HG03159 (cell line): ENCODE data around the gene GPR156.
"Not testable (repeated sequence)": the region's sequence is repeated elsewhere in the genome, so short reads cannot be mapped to it uniquely, and the experiment has no call there.

ENCODE experiments used
- ATAC-seq: cut with Tn5 transposase; IDR thresholded peaks from one replicate; pipeline ENCODE4 v1.9.1; 2021; ENCODE audit warnings: mild to moderate bottlenecking, moderate library complexity; ENCODE audit not compliant: unreplicated experiment

The GPR156 gene

DNA sequence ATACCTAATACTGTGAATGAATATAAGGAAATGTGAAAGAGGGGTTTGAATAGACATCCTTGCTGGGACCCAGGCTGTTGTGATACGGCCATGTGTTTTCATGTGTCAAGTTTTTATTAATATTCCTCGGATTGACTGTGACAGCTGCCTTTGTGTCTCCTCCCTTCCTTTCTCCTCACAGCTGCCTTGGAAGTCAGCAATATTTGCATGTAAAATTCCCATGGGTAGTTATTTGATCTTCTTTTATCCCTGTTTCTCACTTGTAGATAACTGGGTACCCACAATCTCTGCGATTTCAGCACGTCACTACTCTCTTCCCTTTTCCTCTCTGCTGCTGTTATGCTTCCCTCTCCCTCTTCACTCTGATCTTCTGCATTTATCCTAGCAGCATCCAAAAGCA lies 9.4 kb downstream of the GPR156 start:
- no peak for ATAC-seq

DNA sequence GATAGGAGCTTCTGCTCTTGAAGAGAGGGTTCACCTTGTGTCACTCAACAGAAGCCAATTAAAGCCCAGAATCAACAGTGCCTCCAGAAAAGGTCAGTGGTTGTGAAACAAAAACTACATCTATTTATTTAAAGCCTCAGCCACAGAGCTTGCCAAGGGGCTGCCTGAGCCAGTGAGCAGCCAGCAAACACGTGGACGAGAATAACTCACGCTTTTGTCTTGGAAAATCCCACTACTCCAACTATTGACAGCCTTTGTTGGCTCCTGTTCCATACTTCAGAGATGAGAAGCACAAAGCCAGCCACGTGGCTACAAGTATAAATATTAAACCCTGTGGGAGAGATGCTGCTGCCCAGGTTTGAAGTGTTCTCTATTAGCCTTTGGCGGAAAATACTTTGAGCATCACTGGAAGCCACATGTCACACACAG lies 10.3 kb downstream of the GPR156 start:
- no peak for ATAC-seq

DNA sequence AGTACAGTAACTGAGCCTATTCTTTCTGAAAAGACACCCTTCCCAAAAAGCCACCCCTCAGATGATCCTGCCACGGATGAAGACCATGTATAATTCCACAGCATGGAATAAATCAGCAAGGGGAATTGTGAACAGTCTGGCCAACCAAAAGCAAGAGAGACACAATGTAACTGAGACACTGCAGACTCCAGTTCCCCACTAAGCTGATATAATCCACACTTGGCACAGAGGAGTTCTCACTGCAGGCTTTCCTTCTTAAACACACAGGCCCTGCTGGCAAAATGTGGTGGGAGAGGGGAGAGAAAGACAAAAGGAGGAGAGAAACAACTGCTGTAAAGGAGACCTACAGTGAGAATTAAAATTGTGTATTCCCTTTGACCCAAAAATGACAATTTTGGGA lies 12.7 kb downstream of the GPR156 start:
- ATAC-seq = no peak

DNA sequence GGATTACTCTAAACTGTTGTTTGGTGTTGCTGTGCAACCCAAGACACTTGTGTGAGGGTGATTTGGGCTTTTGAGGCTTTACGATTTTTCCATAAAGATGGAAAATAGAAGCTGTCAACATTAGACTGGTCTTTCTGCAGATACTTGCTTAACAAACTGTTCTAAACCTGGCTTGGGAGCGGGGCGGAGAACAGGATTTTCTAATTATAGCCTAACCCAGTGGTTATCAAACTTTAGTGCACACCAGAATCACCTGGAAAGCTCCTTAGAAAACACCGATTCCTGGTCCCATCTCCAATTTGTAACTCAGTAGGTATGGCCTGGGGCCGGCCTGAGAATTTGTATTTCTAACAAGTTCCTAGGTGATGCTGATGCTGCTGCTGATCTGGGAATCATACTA lies 19.0 kb downstream of the GPR156 start:
- ATAC-seq = no peak

DNA sequence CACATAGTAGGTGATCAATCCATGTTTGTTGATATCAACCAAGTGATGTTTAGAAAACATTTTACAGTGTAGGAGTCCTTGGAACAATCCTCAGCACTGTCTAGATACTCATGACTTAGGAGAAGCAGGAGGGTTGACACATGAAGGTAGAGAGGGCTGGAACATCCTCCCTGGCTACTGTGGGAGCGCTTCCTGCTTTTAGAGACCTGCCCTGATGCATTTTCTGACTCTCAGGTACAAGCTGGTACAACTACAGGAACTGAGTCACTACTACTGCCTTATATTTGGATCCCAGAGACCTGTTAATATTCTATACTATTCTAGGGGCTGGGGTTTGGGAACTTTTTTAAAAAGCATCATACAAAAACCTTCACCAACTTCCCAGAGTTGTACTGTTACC lies 20.1 kb downstream of the GPR156 start:
- ATAC-seq = no peak

DNA sequence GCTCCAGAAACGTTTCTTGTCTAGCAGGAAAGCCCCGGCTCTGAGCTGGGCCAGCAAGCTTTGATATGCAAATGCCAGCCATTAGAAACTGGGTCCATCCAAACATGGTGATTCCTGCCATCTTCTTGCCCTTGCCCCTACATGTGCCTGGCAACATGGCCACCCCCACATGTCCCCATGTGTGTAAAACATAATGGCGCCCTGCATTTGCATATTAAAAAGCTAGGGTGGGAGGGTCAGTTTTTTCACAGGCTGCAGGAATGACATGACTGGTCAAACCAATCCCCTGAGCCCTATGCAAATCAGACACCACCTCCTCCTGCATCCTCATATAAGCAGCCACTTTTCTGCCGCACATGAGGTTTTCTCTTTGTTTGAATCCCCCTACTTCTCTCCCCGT lies 21.2 kb downstream of the GPR156 start:
- ATAC-seq = no peak

DNA sequence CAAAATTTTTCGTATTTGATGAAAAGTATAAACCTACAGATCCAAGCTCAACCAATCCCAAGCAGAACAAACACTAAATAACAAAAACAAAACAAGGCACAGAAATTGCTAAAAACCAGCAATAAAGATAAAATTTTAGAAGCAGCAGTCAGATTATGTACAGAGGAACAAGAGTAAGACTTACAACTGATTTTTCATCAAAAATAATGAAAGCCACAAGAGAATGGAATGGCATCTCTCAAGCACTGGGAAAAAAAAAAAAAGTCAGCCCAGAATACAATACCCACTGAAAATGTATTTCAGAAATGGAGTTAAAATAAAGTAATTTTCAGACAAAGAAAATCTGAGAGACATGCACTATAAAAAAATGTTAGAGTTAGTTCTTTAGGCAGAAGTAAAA lies 27.0 kb downstream of the GPR156 start:
- ATAC-seq = no peak

DNA sequence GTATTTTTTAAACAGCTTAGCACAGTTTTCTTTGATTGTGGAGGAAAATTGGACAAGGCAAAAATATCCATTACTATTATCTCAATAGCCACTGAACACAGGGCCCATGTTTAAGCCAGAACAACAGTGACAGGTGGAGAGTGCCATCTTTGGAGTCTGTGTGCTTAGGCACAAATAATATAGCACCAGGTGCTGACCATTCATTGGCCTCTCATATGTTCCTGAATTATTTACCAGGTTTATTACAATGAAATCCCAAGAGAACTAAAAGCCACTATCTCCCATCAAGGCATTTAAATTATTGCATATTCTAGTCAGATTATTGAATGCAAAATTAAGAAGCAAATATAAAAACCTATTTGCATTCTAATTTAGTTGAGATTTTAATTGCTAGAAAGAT lies 39.6 kb downstream of the GPR156 start:
- ATAC-seq = no peak

DNA sequence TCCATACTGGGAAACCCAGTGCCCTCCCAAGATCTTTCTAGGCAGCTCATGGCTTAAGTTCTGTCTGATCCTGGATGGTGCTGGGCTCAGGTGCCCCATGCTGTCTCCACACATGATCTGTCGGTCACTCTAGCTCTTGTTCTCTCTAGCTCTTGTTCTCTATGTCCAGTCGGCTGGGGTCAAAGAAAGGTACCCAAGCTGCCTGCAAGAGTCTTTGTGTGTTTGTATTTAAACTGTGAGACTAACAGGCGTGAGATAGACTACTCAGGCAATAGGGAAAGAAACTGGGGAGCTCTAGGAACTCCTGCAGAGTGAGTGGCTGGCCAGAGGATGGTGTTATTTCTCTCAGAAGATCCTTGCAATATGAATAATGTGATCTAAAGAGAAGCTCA lies 40.2 kb downstream of the GPR156 start:
- ATAC-seq = no peak

DNA sequence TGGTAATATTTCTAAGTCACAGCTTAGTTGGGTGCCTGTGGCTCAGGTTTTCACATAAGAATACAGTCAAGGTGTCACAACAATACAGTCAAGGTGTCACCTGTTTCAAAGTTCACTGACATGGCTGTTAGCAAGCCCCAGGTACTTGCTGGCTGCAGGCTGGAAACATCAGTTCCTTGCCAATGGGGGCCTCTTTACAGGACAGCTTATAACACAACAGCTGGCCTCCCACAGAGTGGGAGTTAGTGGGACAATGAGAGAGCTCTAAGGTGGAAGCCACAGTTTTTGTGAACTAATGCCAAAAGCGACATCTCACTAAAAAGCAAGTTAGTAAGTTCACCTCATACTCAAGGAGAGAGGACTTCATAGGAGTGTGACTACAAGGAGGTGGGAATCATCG lies 45.4 kb downstream of the GPR156 start:
- ATAC-seq = no peak

DNA sequence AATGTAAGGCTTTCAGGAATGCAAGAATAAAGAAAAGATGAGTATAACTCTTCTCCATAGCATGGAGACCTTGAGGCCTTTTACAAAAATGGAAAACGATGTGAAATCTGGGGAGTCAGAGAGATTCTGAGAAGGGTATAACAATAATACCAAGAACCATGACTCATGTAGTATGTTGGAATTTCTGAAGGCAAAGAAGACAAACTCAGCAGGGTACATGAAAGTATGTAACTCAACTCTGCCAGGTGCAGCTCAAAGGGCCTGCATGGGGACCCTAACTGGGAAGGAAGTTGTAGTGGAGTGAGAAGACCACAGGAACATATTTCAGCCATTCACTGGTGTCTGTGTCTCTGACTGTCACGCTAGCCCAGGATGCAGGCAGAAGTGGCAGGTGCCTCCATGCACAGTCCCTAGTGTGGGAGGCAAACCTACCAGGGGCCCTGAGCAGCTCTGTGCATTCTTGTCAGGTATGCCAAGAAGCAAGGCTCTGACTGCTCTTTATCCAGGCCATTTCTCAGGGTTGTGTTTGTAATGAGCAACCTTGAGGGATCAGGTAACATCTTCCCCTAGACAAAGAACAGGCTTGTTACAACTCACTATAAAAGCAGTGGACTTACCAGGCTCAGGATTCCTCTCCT lies 57.2 kb downstream of the GPR156 start:
- ATAC-seq = no peak

DNA sequence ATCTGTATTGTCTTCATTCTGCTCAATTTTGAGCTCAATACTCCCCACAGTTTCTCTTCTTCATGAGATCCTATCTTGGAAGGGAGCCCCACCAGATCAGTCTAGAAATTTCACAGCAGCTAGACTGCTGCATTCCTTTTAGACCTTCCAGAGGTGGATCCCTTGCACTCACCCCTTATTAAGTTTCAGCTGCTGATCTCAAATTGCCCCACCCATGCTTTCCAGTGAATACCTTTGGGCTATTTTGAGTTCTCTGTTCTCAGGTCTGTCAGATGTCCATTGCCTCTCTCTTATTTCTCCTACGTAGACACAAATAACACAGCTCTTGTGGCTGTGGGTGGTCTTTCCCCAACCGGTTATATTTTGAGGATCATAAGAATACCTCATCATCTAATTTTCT lies 60.8 kb downstream of the GPR156 start:
- ATAC-seq = no peak

DNA sequence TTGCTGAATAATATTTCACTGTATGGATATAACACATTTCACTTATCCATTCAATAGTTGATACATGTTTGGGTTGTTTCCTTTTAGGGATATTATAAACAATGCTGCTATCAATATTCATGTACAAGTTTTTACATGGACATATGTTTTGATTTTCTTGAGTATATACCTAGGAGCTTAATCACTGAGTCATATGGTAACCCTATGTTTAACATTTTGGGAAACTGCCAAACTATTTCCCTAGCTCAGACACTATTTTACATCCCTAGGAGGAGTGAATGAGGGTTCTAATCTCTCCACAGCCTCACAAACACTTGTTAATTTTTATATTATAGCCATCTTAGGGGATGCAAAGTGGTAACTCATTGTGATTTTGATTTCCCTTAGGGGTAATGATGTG lies 66.0 kb downstream of the GPR156 start:
- no peak for ATAC-seq

DNA sequence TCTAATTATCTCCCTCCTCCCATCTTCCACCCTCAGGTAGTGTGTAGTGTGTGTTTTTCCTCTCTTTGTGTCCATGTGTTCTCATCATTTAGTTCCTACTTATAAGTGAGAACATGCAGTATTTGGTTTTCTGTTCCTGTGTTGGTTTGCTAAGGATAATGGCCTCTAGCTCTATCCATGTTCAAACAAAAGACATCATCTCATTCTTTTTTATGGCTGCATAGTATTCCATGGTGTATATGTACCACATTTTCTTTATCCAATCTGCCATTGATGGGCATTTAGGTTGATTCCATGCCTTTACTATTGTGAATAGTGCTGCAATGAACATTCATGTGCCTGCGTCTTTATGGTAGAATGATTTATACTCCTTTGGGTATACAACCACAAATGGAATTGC lies 68.4 kb downstream of the GPR156 start:
- not testable (repeated sequence) for ATAC-seq

DNA sequence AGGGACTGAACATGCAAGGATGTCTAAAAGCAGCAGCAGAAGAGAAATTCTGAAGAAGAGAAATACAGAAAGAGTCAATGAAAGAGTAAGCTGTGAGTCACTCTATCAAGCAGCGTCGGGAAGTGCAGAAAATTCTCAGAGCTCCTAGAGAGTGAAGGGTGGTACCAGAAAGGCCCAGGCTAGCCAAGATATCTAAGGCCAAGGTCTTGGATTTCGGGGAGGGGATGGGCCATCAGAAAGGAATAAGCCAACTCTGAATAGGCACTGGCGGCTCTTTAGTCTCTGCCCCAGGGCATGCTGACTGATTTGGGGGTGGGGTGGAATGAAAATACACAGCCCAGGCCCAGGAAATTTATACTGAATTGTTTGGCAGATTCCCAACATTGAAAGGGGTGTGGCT lies 70.8 kb downstream of the GPR156 start:
- no peak for ATAC-seq

DNA sequence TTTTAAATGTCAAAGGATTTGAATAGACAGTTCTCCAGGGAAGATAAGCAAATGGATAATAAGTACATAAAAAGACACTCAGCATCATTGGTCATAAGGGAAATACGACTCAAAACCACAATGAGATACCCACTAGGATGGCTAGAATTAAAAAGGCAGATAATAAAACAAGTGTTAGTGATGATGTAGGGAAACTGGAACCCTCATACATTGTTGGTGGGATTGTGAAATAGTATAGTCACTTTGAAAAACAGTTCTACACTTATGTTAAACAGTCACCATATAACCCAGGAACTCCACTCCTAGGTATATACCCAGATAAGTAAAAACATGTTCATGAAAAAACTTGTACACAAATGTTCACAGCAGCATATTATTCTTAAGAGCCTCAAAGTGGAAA lies 72.5 kb downstream of the GPR156 start:
- no peak for ATAC-seq

DNA sequence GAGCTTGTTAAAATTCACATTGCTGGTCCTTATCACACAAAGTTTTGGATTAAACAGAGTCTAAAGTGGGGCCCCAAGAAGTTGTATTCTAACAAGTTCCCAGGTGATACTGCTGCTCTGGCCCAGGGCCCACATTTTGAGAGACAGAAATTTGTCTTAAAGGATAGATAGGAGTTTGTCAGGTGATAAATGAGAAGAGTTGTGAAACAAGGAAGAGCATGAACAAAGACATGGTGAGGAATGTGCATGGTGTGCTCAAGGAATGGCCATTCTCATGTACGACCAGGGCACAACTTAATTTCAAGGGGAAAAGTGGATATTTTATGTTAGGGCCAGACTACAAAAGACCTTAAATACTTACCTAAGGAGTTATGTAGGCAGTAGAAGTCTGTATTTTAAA lies 75.6 kb downstream of the GPR156 start:
- no peak for ATAC-seq

DNA sequence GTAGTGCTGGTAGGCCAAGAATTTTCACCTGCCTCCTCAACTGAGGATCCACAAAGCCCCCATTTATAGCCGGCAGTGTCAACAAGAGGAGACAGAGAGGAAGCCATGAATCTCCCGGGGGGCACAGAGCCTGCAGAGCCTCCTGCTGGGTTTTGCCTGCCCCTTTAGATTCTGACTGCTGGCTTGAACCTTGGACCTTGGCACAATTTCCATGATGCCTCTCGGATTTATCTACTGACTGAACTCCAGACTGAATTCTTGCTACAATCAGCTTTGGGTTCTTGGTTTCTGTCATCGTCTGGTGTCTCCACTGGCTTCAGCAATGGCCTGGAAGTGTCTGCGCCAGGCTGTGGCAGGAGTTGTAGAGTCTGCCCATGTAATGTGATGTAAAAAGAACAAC lies 80.7 kb downstream of the GPR156 start:
- no peak for ATAC-seq

DNA sequence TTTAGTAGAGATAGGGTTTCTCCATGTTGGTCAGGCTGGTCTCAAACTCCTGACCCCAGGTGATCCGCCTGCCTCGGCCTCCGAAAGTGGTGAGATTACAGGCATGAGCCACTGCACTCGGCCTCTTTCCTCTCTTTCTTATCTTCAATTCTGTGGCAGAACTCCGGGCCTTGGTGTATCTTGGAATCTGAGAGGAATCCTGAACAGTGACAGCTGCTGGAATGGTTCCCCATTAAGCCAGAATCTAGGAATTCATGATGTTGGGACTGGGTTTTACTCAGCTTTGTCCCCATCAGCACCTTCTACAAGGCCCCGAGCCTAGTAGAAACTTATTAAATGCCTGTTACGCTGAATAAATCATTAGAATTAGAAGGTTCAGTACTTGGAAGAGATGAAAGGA lies 81.4 kb downstream of the GPR156 start:
- no peak for ATAC-seq

DNA sequence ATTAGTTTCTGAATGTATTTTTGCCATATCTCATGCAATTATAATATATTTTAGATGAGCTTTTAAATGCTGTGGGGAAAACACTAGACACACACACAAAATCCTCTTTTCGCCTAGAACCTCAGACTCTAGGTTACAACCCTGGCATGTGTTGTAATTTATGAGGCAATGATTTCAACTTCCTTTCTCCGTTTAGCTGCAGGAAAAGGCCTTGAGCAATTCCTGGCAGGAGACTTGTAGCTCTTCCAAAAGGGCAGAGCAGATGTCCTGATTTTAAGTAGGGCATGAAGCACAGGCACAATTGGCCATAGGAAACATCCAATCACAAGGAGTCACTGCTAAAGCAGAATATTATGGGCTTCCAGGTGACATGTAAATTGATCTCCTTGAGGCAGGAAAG lies 82.0 kb downstream of the GPR156 start:
- no peak for ATAC-seq

DNA sequence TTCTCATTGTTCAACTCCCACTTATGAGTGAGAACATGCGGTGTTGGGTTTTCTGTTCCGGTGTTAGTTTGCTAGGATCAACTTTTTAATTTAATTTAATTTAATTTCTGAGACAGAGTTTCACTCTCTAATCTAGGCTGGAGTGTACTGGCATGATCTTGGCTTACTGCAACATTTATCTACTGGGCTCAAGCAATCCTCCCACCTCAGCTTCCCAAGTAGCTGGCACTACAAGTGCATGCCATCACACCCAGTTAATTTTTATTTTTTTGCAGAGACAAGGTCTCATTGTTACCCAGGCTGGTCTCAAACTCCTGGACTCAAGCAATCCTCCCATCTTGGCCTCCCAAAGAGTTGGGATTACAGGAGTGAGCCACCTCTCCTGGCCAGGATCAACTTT lies 82.7 kb downstream of the GPR156 start:
- ATAC-seq = no peak

DNA sequence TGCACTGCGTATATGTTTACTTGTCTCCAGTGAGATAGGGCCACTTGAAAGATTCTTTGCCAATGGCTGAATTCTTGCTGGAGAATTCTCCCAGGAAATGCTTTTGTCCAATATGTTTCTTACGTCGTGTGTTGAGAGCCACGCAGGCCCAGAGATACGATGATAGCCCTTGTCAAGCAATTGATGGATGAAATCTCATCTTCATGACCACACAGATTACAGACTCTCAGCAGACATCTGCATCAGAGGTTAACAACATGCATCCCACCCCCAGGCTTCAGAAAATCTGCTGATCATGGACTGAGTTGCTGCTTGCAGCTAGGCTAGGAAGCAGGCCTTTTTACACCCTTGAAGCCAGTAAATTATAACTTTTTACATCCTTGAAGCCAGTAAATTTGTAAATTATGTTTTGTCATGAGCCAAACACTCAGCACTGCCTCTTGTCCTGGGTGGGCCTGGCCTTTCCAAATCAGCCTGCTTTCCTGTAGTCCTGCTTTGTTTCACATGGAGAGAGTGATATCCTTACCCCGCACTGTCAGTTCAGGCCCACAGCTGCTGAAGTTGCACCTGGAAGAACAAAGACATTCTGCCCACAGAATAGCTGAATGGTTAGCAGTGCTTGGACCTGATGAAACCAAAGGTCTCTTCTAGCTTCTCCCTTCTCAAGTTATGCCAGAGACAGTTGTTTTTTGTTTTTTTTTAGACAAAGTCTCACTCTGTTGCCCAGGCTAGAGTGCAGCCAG lies 84.4 kb downstream of the GPR156 start:
- no peak for ATAC-seq

DNA sequence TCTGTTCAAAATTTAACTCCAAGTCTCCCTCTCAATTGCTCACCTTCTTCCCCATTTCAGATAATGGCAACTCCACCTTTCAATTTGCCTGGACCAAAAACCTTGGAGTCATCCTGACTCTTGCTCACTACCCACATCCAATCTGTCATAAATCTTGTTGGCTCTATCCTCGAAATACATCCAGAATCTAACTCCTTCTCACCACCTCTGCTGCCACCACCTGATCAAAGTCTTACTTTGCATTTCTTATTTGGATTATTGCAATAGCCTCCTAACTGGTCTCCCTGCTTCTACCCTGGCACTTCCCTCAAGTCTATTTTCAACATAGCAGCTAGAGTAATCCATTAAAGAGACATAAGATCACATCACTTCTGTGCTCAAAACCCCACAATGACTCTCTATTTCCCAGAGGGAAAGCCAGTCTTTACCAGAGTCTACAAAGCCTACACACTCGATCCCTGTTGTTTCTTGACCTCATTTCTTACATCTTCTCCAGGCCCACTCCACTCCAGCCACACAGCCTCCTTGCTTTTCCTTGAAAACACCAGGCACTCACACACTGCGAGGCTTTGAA lies 86.6 kb downstream of the GPR156 start:
- no peak for ATAC-seq
